DND-41 (cell line): ENCODE measurements around the gene ANKRD11.

Experiments used
- CTCF ChIP-seq: IDR thresholded peaks from 2 replicates; pipeline ENCODE4 v1.5.1; 2012; ENCODE audit warnings: borderline replicate concordance, low read length, moderate library complexity, mild to moderate bottlenecking; ENCODE audit not compliant: poor library complexity, severe bottlenecking; ENCODE audit errors: extremely low read depth
- EZH2 ChIP-seq: IDR thresholded peaks from 3 replicates; pipeline ENCODE4 v1.6.1; 2012; ENCODE audit warnings: borderline replicate concordance, low read depth, mild to moderate bottlenecking, moderate library complexity, low read length, inconsistent platforms; ENCODE audit not compliant: severe bottlenecking

DNA sequence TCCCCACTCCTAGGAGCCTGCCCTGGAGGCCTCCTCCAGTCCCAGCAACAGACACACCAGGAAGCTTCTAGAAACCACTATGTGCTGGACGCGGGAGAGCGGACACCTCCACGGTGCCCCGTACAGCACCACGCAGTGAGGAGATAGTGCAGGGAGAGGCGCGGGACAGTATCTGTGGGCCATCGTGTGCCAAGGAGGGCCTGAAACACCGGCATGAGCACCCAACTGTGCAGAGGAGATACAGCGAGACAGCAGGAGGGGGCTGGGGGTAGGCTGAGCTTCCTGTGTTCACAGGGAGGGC is 215.1 kb downstream of the ANKRD11 start:
- TF ChIP-seq CTCF = no peak
- TF ChIP-seq EZH2 = no peak
